ENCODE data around the gene BNIP5.

DNA sequence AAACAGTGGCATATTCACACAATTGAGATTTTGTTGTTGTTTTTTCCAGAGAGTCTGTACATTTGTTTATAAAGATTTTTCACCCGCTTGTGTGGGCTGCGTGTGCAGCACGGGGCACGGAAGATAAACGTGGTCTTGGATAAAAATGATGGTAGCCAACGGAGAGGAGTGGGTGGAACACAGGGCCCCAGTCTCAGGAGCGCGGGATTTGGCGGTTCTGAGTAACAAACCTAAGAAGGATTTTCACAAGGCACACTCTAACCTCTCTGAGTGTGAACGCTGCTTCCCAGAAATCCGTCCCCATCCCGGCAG lies 3.6 kb upstream of the BNIP5 start:
- TF ChIP-seq, protein P1, sequence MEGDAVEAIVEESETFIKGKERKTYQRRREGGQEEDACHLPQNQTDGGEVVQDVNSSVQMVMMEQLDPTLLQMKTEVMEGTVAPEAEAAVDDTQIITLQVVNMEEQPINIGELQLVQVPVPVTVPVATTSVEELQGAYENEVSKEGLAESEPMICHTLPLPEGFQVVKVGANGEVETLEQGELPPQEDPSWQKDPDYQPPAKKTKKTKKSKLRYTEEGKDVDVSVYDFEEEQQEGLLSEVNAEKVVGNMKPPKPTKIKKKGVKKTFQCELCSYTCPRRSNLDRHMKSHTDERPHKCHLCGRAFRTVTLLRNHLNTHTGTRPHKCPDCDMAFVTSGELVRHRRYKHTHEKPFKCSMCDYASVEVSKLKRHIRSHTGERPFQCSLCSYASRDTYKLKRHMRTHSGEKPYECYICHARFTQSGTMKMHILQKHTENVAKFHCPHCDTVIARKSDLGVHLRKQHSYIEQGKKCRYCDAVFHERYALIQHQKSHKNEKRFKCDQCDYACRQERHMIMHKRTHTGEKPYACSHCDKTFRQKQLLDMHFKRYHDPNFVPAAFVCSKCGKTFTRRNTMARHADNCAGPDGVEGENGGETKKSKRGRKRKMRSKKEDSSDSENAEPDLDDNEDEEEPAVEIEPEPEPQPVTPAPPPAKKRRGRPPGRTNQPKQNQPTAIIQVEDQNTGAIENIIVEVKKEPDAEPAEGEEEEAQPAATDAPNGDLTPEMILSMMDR (IDR thresholded peaks at IDR 0.05; ENCODE audit: borderline replicate concordance, extremely low read depth, low read length, poor library complexity, severe bottlenecking) = no peak
- TF ChIP-seq EZH2 (IDR thresholded peaks at IDR 0.05; ENCODE audit: borderline replicate concordance, low read depth, low read length, severe bottlenecking) = no peak
